B cell (primary cell): ENCODE results near the gene CIITA.

Source experiments
- CTCF ChIP-seq: fragments of 200-600 bp; IDR thresholded peaks from one replicate; pipeline ENCODE4 v1.8.0; 2022; ENCODE audit warnings: antibody characterized with exemption, mild to moderate bottlenecking
- EZH2 ChIP-seq: IDR thresholded peaks from 2 replicates; pipeline ENCODE4 v1.6.1; 2012; ENCODE audit warnings: borderline replicate concordance, low read depth, mild to moderate bottlenecking, moderate library complexity, low read length; ENCODE audit not compliant: insufficient read depth, poor library complexity, severe bottlenecking

- no peak for TF ChIP-seq CTCF
- no peak for TF ChIP-seq EZH2
Observed at GRCh38 chr16:10858203-10858602, 18.8 kb upstream of the CIITA start.
